HTERT RPE-1 (cell line): ENCODE results near the gene ASCC2.
"Not testable (repeated sequence)": the region's sequence is repeated elsewhere in the genome, so short reads cannot be mapped to it uniquely, and the experiment has no call there.

Source experiments
- in situ Hi-C: fragments of 300-500 bp; cut with MboI; formaldehyde crosslinking; loops from 4 replicates; pipeline ENCODE4 v1.14.3; 2020; ENCODE audit warnings: low sequenced_read_pairs

ASCC2 gene, protein sequence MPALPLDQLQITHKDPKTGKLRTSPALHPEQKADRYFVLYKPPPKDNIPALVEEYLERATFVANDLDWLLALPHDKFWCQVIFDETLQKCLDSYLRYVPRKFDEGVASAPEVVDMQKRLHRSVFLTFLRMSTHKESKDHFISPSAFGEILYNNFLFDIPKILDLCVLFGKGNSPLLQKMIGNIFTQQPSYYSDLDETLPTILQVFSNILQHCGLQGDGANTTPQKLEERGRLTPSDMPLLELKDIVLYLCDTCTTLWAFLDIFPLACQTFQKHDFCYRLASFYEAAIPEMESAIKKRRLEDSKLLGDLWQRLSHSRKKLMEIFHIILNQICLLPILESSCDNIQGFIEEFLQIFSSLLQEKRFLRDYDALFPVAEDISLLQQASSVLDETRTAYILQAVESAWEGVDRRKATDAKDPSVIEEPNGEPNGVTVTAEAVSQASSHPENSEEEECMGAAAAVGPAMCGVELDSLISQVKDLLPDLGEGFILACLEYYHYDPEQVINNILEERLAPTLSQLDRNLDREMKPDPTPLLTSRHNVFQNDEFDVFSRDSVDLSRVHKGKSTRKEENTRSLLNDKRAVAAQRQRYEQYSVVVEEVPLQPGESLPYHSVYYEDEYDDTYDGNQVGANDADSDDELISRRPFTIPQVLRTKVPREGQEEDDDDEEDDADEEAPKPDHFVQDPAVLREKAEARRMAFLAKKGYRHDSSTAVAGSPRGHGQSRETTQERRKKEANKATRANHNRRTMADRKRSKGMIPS

GRCh38 chr22:29837741-29838598 is at the start of gene ASCC2:
TSS of gene ASCC2 (minus strand) at chr22:29838274. CDS start at chr22:29832325, 5,949 bp downstream.
- in situ Hi-C loops: no loop called here

GRCh38 chr22:29887358-29887757 is 49.3 kb upstream of the ASCC2 start:
- in situ Hi-C loops: no loop called here

- in situ Hi-C loops: no loop called here
These were observed 48.5 kb upstream of the ASCC2 start for GRCh38 chr22:29886596-29886995.

DNA sequence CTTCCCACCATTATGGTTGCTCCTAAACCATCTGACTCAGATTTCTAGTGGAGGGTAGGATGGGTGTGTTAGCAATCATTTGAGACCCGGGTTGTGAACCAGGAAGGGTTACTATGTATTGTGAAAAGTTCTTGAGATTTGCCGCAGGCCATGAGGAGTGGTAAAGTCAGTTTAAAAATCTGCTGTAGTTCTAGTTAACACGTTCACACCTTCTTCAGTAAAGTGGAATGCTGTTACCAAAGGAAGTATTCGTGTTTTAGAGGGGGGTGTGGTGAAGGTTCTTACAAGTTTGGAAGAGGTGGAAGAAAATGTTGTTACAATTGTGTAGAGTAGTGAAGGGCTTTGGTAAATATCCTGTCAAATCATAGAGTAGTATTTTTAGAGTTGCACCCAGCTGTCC is 47.5 kb upstream of the ASCC2 start:
- in situ Hi-C loops: no loop called here

- in situ Hi-C loops: no loop called here
These were observed 45.7 kb upstream of the ASCC2 start for GRCh38 chr22:29883775-29884097.

GRCh38 chr22:29883045-29883774 is 45.1 kb upstream of the ASCC2 start, which contains the start of gene MTMR3:
TSS of gene MTMR3 (plus strand) at chr22:29883174. CDS start at chr22:29971060, 87,886 bp downstream.
- in situ Hi-C loops: no loop called here

- in situ Hi-C loops: no loop called here
These were observed 44.6 kb upstream of the ASCC2 start for GRCh38 chr22:29882716-29883044.

GRCh38 chr22:29879753-29880152 is 41.7 kb upstream of the ASCC2 start:
- in situ Hi-C loops: no loop called here

DNA sequence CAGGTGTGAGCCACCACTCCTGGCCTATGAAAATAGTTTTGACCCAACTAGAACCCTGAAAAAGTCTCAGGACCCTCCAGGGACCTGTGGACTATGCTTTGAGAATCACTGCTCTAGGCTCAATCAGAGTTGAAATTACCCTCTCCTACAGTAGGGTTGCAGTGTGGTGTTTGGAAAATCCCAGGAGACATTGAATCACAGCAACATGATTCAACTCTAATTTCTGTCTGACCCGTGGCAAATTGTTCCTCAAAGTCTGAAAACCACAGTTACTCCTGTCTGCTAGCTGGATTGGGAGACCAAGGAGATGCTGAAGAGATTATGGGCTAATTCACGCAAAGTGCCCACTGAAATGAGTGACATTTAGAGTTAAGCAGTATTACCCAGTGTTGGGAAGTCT is 39.5 kb upstream of the ASCC2 start:
- in situ Hi-C loops: no loop called here

DNA sequence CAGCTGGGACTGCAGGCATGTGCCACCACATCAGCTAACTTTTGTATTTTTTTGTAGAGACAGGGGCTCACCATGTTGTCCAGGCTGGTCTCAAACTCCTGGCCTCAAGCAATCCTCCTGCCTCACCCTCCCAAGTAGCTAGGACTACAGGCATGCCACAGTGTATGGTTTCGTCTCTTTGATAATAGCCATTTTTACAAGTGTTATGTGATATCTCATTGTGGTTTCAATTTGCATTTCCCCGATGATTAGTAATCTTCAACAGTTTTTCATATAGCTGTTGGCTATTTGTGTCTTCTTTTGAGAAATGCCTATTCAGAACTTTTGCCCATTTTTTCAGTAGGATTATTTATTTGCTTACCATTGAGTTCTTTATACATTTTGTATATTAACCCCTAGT is 35.9 kb upstream of the ASCC2 start:
- in situ Hi-C loops: no loop called here

GRCh38 chr22:29872989-29873388 is 34.9 kb upstream of the ASCC2 start:
- in situ Hi-C loops: no loop called here

- in situ Hi-C loops: no loop called here
These were observed 34.2 kb upstream of the ASCC2 start for GRCh38 chr22:29872144-29872893.

GRCh38 chr22:29871684-29872083 is 33.6 kb upstream of the ASCC2 start:
- in situ Hi-C loops: no loop called here

DNA sequence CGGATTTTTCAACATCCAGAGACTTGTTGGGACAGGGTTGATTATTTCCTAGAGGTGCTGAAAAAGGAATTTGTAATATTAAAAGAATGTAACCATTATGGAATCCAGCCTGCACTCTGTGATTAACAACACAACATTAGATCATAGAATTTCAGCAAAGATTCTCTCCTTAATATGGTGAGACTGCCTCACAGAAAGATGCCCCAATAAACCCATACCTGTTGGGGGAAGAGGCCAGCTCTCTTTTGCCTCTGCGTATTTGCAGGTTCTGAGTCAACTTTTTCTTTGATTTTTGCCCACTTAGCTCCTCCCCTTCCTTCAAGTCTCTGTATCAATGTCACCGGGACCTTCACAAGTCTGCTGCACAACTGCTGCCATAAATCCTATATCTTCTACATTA is 32.5 kb upstream of the ASCC2 start:
- in situ Hi-C loops: no loop called here

DNA sequence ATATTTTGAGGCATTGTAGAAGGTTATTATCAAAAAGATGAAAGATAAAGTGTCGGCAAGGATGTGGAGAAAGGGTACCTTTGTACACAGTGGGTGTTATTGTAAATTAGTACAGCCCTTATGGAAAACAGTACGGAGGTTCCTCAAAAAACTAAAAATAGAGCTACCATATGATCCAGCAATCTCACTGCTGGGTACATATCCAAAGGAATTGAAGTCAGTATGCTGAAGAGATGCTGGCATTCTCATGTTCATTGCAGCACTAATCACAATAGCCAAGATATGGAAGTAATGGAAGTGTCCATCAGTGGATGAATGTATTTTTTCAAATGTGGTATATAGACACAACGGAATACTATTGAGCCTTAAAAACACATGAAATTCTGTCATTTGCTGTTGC is 29.8 kb upstream of the ASCC2 start:
- in situ Hi-C loops: no loop called here

DNA sequence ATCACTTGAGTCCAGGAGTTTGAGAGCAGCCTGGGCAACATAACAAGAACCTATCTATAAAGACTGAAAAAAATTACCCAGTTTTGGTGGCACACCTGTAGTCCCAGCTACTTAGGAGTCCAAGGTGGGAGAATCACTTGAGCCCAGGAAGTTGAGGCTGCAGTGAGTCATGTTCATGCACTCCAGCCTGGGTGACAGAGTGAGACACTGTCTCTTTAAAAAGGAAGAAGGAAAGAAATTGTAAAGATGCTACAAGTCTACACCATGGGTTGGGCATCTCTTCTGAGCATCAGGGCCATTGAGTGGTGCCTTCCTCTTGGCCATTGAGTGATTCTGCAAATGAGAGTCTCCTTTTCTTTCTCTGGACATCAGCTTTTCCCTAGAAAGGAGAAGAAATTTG is 29.2 kb upstream of the ASCC2 start:
- in situ Hi-C loops: no loop called here

- in situ Hi-C loops: not testable (repeated sequence)
These were observed 27.5 kb upstream of the ASCC2 start for GRCh38 chr22:29865572-29865971.

GRCh38 chr22:29861672-29862297 is 23.7 kb upstream of the ASCC2 start:
- in situ Hi-C loops: no loop called here

GRCh38 chr22:29860006-29860766 is 22.1 kb upstream of the ASCC2 start:
- in situ Hi-C loops: no loop called here
